ENCODE results near the gene VWCE. TPM values are rescaled to one million over a fixed set of nuclear protein-coding genes. Genes with fewer than 3 reads are reported as not detected.

Gene VWCE
- total RNA-seq, 4 donors from 2014 or later, result 0.85 to 1.2 TPM; not detected in 2

DNA sequence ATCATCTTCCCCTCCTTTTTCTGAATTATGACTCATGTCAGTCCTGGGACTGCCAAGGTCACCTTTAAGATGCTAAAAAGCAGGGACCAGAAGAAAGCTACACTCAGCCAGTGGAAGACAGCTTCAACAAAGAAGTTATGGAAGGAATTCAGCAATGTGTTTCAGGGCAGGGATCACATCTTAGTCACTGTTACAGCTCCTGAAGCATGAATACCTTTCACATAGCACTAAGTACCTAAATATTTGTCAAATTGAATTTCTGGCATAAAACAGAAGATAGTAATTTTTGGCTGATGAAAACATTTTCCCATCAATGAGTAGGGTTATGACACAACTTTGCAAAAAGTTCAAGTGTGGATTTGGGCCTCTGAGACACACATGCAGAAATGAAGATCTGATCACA is 32.6 kb upstream of the VWCE start:
- Histone ChIP-seq H3K36me3 (peaks cover 0 to 73% (median 0%) of the 10 kb centered on the region in 3 donors), H3K27me3 (no peaks in the 10 kb centered on the region), H3K4me3 (no peak overlapping the region), H3K27ac (no peak overlapping the region), H3K9me3 (no peaks in the 10 kb centered on the region), H3K4me1 (peaks cover 0 to 16% (median 10%) of the 10 kb centered on the region in 4 donors)
- DNase-seq, result no peak
- TF ChIP-seq POLR2A (IDR thresholded peaks at IDR 0.05) (no peak), CTCF (IDR thresholded peaks at IDR 0.05) (no peak)

GRCh38 chr11:61325649-61326414 is 30.7 kb upstream of the VWCE start:
- Histone ChIP-seq H3K4me3 (no peak overlapping the region), H3K27me3 (no peaks in the 10 kb centered on the region), H3K36me3 (peaks cover 0 to 92% (median 2%) of the 10 kb centered on the region in 3 donors), H3K9me3 (no peaks in the 10 kb centered on the region), H3K27ac (no peak overlapping the region), H3K4me1 (peaks cover 0 to 3% (median 0%) of the 10 kb centered on the region in 4 donors)
- no peak for TF ChIP-seq POLR2A (IDR thresholded peaks at IDR 0.05)
- no peak for TF ChIP-seq CTCF (IDR thresholded peaks at IDR 0.05)
- DNase-seq, result no peak

DNA sequence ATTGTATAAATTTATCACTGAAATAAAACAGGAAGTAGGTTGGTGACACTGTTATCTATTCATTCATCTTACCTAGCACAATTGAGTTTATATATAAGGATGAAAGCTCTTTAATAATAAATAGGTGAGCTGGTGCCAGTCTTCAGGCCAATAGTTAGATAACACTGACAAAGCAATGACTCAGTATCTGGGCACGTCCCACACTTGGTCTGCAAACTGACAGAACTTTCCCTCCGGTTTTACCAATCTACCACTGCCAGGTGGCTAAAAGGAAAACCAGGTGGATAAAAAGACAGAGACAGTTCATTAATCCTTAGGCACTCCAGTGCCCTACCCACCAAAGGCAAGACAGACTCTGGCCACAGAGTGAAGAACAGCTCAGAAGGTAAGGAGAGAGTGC is 20.1 kb upstream of the VWCE start:
- H3K36me3 ChIP-seq, result peaks cover 0 to 98% (median 5%) of the 10 kb centered on the region in 3 donors
- H3K9me3 ChIP-seq, result no peaks in the 10 kb centered on the region
- H3K27ac ChIP-seq, result no peak overlapping the region
- no peaks in the 10 kb centered on the region for H3K27me3 ChIP-seq
- TF ChIP-seq POLR2A (IDR thresholded peaks at IDR 0.05) (no peak), CTCF (IDR thresholded peaks at IDR 0.05) (no peak)
- DNase-seq, result no peak
- H3K4me1 ChIP-seq, result no peaks in the 10 kb centered on the region
- H3K4me3 ChIP-seq, result no peak overlapping the region

GRCh38 chr11:61310749-61311148 is 15.6 kb upstream of the VWCE start:
- Histone ChIP-seq H3K9me3 (no peaks in the 10 kb centered on the region), H3K27ac (no peak overlapping the region), H3K36me3 (peaks cover 0 to 100% (median 5%) of the 10 kb centered on the region in 3 donors), H3K4me3 (no peak overlapping the region), H3K27me3 (no peaks in the 10 kb centered on the region), H3K4me1 (no peaks in the 10 kb centered on the region)
- no peak for DNase-seq
- TF ChIP-seq CTCF (IDR thresholded peaks at IDR 0.05) (no peak), POLR2A (IDR thresholded peaks at IDR 0.05) (no peak)

GRCh38 chr11:61309739-61310138 is 14.6 kb upstream of the VWCE start:
- DNase-seq, result no peak
- no peak for TF ChIP-seq POLR2A (IDR thresholded peaks at IDR 0.05)
- no peak for TF ChIP-seq CTCF (IDR thresholded peaks at IDR 0.05)
- Histone ChIP-seq H3K4me1 (no peaks in the 10 kb centered on the region), H3K9me3 (no peaks in the 10 kb centered on the region), H3K27ac (no peak overlapping the region), H3K36me3 (peaks cover 0 to 99% (median 5%) of the 10 kb centered on the region in 3 donors), H3K27me3 (no peaks in the 10 kb centered on the region), H3K4me3 (no peak overlapping the region)
